ENCODE data around the gene FLAD1.

FLAD1 gene

DNA sequence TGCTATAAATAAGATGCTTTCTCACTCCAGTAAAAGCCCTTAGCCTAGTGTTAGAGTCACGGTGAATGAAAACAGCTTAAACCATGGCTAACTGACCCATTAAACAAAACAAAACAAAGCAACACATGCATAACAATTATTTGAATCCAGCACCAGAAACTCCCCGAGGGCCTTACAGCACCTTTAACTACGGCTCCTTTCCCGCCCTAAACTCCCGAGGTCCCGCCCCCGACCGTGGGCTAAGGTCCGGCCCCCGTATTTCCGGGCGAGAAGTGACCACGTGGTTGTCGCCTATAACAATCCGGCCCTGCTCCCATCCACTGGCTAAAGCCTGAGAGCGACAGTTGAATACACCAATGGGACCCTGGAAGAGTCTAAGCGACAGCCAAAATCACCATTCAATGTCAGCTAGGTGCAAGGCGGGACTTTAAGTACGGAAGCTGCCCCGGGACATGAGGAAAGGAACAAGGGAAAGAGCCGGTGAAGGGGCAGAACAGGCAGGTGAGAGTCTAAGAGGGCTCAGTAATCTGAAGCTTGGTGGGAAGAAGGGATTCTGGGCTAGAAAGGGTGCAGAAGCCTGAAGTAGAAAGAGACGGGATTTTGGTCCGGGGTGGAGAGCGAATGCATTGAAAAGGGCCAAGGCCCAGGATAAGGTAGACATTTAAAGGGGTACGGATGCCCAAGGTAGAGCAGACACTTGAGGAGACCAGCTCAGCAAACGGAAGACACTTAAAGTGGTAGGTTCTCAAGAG, at the start of gene FLAD1:
TSS of gene FLAD1 (plus strand) at position 448 of the 752 bp plus-strand sequence. CDS start 351 bp downstream, outside the sequence.
- peak; percentile 100 for DNase-seq

DNA sequence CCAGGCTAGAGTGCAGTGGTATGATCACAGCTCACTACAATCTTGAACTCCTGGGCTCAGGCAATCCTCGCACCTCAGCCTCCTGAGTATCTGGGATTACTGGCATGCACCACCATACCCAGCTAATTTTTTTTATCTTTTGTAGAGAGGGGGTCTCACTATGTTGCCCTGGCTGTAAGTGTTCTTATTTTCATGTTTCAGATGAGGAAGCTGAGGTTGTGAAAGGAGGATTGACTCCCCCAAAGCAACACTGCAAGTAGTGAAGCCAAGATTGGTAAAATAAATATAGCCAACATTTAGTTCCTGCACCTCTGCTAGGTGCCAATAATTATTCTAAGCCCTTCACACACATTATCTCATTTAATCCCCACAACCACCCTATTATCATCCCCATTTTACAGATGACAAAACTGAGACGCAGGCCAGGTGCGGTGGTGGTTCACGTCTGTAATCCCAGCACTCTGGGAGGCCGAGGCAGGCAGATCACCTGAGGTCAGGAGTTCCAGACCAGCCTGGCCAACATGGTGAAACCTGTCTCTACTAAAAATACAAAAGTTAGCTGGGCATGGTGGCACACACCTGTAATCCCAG, 48.7 kb upstream of the FLAD1 start:
- no peak for DNase-seq

GRCh38 chr1:154935749-154936554, 47.2 kb upstream of the FLAD1 start:
- no peak for DNase-seq

- DNase-seq: peak; percentile 92
Measured at GRCh38 chr1:154936555-154937084, 46.5 kb upstream of the FLAD1 start, which contains the start of gene PMVK. Gene PMVK, minus strand, starts transcription at chr1:154936719. Its CDS starts 34 bp downstream, at chr1:154936685.

GRCh38 chr1:154937085-154937987, 45.8 kb upstream of the FLAD1 start:
- DNase-seq: peak; percentile 92

- DNase-seq: no peak
Measured at GRCh38 chr1:154937988-154938386, 45.2 kb upstream of the FLAD1 start.

- DNase-seq: no peak
Measured at GRCh38 chr1:154938604-154939399, 44.3 kb upstream of the FLAD1 start.

DNA sequence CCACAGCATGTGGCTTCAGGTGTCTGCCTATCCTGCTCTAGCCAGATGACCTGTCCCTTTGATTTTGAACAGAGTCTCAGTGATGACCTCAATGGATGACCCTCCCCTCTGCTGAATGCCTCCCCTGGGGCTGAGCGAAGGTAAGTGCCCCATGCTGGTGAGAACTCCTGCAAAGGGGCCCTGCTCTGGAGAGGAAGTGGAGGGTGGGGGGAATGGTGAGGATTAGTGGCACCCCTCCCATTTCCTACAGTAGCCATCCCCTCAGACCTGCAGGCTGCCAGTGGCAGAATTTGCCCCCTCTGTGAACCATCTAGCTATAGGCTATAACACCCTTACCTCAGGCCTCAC, 43.0 kb upstream of the FLAD1 start:
- no peak for DNase-seq

GRCh38 chr1:154940651-154941194, 42.4 kb upstream of the FLAD1 start:
- DNase-seq: no peak

DNA sequence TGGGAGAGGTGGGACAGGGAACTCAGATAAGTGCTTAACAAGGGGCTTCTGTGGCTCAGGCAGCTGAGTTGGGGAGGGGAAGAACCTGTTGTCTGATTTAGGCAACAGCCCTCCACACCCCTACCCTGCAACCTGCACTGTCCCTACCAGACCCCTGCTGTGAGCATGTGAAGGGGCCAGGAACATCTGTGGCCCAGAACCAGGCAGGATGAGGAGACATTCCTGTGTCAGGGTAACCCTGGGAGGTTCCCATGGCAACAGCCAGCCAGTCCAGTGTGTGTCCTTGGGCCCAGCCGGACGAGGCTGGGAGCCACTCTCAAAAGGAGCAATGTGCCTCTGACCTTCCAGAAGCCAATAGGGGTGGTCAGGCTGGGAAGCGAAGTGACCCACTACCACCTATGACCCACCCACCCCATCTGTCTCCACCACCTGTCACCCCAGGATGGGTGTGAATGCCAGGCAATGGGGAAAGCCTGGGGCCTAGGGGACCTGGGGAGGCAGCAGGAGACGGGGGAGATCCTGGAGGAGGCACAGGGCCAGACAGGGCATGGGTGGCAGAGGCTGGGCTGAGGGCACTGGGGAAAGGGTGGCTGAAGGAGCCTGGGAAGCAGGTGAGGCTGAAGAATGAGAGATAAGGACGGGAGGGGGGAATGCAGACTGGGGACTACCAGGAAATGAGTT, 41.7 kb upstream of the FLAD1 start:
- no peak for DNase-seq

- DNase-seq: no peak
Measured at GRCh38 chr1:154943649-154944400, 39.3 kb upstream of the FLAD1 start.

DNA sequence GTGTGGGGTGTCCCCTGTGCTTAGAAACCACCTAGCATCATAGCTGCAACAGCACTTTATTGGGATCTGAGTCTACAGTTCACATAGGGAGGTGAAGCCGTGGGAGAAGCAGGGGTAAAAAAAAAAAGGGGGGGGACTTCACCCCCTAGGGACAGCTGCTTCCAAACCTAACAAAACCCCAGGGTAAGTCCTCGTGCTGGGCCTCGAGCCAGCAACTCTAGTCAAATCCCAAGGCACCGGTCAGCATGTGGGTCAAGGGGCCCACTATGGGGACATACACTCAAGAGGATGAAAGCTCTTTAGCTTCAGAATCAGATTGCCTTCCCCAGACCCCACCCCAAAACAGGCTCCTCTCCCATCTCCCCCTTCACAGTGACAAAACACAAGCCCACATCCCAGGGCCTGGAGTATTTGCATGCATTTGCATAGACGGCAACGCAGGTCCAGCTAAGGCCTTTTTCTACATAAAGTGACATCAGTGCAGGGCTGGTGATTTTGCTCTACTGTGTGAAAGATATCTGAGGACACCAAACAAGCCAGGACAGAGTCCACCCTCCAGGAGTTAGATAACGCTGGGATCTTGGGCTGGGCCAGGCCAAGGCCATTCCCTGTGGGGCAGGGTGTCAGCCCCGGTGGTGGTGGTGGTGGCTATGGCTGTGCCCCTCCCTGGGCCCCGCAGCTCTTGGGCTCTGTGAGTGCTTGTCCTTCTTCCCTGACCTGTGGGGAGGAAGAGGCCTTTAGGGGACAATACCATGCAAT, 38.6 kb upstream of the FLAD1 start:
- DNase-seq: no peak

GRCh38 chr1:154945160-154945961, 37.8 kb upstream of the FLAD1 start:
- DNase-seq: no peak

DNA sequence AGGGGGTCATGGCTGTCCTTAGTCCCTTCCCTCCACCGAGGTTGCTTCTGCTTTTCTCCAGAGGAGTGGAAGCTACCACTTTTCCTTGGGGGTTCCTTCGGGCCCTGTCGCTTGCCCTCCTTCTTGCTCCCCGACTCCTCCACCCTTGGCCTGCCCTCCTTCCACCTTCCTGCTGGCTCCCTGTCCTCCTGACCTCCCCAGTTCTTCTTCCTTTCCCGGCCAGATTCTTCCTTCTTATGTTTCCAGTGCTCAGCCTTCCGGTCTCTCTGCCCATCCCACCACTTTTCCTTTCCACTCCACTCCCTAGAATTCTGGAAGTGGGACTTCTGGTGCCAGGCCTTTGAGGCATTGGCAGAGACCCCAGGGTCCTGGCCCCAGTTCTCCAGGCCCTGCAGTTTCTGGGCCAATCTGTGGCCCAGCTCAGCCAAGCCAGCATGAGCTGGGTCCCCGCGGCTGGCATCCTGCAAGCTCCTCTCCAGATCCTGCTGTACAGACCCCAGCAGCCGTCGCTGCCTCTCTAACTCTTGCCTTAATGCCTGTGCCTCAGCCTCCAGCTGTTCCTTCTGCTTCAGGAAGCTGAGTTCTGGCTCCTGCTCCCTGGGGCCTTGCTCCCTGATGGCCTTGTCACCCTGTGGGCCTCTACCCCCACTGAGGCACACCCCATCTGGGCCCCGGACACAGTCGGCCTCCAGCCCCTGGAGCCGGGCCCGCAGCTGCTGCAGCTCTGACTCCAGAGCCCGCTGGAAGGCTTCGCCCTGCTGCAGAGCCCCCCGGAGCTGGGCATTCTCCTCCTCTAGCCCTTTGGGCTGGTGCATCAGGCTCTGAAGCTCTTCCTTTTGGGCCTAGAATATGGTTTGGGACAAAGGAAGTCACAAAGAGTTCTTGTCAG, 36.9 kb upstream of the FLAD1 start:
- DNase-seq: no peak

DNA sequence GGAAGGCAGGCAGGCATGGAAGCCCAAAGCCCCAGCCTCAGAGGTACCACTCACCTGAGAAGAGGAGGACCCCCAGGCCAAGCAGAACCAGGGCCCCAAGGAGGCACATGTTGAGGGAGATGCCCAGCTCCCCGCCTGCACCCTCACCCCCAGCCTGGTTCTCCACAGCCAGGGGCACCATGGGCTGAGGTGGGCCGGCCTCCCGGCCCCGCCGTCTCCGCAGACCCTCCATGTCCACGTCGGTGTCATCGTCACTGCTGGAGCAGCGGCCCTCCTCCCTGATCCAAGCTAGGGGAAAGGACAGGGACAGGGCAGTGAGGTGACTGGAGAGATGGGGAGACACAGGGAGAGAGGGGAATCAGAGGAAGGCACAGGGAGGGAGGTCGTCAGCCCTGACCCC, 35.1 kb upstream of the FLAD1 start:
- no peak for DNase-seq

GRCh38 chr1:154951901-154952657, 31.1 kb upstream of the FLAD1 start:
- DNase-seq: no peak
